GM11168 (cell line): ENCODE results near the gene NTHL1.

Experiments
- in situ Hi-C: fragments of 300-500 bp; cut with MboI; formaldehyde crosslinking; loops from one replicate; pipeline ENCODE4 v1.12.0; 2022; ENCODE audit warnings: low sequenced_read_pairs; ENCODE audit not compliant: unreplicated experiment

Gene NTHL1

GRCh38 chr16:2033057-2033908, 14.4 kb downstream of the NTHL1 start:
- in situ Hi-C loops = no loop called here

DNA sequence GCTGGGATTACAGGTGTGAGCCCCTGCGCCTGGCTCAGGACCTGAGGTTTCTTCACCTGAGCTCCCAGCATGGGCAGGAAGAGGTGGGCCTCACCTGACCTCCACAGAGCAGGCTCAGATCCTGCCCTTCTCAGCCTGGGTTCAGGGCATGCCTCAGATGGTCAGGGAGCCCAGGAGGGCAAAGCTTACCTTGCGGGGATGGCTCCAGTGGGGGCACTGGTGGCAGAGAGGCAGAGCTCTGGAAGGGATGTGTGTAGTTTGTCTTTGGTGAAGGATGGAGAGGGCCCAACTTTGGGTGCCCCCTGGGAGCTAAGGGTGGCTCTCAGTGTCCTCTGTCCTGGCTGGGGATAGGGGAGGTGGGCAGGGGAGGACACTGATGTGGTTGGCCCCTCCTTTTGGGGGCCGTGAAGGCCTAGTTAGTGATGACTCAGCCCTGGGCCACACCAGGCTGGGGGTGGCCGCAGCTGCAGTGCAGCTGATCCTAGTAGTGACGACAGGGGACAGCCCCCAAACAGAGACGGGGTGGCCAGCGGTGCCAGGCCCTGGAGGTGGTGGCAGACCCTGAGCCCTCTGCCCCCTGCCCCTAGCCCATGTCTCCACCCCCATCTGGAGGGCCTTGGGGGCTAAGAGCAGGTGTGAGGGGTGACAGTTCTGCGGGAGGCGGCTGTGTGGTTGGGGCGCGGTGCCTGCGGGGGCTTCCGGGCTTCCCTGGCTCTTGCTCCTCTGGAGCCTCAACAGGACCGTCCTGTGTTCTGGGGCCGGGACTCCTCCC, 15.2 kb downstream of the NTHL1 start:
- in situ Hi-C loops = no loop called here

DNA sequence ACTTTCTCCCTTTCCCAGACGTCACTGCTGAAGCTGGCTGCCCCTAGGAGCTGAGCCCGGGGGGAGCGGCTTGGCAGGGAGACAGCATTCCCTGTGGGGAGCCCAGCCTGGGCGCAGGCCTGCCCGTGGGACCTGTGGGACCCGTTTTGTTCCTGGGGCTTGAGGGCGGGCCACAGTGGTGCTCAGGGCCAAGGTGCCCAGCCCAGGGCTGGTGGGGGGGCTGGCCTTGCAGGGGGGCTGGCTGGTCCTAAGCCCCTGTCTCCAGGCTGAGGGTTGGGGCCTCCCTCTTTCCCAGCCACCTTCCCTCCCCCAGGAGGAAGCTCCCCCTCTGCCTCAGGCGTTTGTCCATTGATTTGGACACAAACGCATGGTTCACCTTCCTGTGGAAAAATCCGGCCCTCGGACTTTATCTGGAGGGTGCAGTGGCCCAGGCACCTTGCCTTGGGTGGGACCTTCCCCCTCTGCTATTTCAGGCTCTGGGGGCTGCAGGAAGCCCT, 16.5 kb downstream of the NTHL1 start:
- in situ Hi-C loops = no loop called here

DNA sequence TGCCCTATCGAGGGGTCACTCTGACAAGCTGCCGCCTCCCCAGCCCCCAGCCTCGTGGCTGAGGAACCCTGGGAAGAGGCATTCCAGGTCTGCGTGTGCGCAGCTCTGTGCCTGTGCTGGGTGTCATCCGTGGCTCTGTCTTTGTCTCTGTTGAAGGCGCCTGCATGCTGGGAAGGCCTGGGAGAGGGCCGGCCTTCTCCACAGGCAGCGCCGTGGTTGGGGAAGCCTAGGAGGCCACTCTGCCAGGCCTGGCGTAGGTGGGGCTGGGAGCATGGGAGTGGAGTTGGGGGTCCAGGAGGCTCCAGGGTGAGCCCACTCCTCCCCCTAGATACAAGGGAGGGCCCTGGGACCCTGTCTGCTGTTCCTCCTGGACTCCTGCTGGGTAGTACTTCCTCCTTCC, 17.6 kb downstream of the NTHL1 start:
- in situ Hi-C loops = no loop called here

DNA sequence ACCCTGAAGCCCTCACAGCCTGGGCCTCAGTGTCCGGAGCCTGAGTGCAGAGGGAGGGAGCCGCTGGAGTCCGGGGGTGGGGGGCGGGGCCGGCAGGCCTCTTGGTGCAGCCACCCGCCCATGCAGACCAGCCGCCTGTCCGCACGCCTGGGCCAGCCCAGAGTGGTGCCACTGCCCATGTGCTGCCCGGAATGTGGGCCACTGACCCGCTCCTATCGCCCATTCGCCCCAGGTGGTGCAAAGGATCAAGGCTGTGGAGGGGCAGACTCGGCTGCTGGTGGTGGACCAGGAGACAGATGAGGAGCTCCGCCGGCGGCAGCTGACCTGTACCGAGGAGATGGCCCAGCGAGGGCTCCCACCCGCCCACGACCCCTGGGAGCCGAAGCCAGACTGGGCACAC, 18.3 kb downstream of the NTHL1 start:
- in situ Hi-C loops = no loop called here

GRCh38 chr16:2028620-2029220, 18.9 kb downstream of the NTHL1 start:
- in situ Hi-C loops = no loop called here

- in situ Hi-C loops = no loop called here
These were observed 19.5 kb downstream of the NTHL1 start for GRCh38 chr16:2028146-2028545.

DNA sequence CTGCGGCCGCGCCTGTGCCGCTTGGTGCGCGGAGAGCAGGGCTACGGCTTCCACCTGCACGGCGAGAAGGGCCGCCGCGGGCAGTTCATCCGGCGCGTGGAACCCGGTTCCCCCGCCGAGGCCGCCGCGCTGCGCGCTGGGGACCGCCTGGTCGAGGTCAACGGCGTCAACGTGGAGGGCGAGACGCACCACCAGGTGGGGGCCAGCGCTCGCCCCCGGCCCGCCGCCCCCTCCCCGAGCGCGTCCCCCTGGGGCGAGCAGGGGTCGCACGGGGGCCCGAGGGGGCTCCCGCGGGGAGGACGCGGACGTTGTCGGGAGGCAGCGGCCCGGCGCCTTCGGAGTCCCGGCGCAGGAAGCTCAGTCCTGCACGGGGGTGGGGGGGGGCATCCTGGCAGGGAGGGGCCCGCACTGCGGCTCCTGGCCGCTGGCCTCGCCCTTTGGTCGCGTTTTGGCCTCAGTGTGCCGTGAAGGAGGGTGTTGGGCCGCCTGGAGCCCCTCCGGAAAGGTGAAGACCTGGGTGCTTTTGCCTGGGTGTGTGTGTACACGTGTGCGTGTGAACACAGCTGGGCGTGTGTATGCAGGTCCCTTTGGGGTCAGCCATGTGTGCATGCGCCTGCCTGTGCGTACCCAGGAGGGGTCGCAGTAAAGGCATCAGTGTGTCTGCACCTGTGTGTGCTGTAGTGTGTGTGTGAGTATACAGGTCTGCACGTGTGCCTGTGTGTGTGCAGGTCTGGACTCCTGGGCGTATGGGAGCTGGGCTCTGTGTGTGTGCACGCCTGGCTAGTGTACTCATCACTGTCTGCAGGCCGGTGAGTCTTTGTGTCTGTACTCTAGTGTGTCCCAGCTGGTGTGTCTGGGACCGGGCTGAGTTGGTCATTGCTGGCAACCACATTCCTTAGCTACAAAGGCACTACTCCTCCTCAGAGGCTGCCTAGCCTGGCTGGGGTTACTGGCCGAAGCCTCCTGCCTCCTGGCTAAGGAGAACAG, 20.3 kb downstream of the NTHL1 start:
- in situ Hi-C loops = no loop called here

GRCh38 chr16:2026461-2027023, 21.1 kb downstream of the NTHL1 start, which contains the start of gene NHERF2:
Gene NHERF2 (plus strand): TSS chr16:2026902. CDS start chr16:2027006, 104 bp downstream.
- in situ Hi-C loops = no loop called here

DNA sequence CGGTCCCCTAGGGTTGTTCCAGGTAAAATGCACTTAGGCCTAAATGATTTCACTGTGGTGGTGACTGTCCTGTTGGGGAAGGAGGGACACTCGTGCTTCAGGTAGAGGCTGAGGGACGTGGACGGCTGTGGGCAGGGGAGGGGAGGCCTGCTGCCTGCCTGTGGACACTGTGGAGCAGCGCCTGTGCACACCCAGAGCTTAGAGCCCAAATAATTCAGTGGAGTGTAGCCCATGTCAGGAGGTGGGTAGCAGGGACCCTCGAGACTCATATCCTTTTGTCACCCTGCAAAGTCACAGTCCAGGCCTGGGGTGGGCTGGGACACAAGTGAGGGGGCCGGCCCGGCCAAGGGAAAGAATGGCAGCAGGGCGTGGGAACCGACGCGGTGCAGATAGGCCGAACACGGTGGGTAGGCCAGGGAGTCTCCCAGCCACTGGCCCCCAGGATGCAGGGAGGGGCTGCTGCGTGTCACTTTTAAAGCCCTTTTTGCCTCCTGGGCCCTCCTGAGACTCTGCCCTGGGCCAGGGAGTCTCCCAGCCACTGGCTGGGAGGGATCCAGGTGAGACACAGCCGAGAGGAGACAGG, 21.7 kb downstream of the NTHL1 start:
- in situ Hi-C loops = no loop called here

DNA sequence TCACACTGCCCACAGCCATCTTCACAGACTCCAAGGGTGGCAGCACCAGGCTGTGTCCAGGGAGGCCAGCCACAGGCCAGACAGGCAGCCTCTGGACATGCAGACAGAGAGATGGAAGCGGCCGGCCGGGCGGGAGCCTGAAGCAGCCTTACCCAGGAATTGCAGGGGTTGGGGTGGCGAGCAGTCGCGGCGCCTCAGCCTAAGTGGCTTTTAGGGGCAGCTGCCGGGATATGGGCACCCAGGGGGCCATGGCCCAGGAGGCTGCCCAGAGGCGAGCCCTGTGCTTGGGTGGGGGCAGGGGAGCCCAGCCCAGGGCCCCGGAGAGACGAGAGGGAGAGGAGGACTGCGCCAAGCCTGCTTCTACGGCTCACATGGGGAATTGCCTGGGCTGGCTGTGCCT, 22.4 kb downstream of the NTHL1 start:
- in situ Hi-C loops = no loop called here

- in situ Hi-C loops = loop anchor here (25.0 kb wide), 1 partner anchor 463 kb away; the partner anchor contains the start of gene TBC1D24
These were observed 23.6 kb downstream of the NTHL1 start for GRCh38 chr16:2024032-2024420.

GRCh38 chr16:2023092-2024031, 24.3 kb downstream of the NTHL1 start:
- in situ Hi-C loops = loop anchor here (25.0 kb wide), 1 partner anchor 464 kb away; the partner anchor contains the start of gene TBC1D24

GRCh38 chr16:2022723-2023091, 24.9 kb downstream of the NTHL1 start:
- in situ Hi-C loops = loop anchor here (25.0 kb wide), 1 partner anchor 465 kb away; the partner anchor contains the start of gene TBC1D24

- in situ Hi-C loops = loop anchor here (10.0 to 25.0 kb wide), 2 partner anchors 125 to 467 kb away; partner anchors contain the start of genes RAB26 and TBC1D24
These were observed 27.5 kb downstream of the NTHL1 start for GRCh38 chr16:2019921-2020831.

- in situ Hi-C loops = loop anchor here (10.0 to 25.0 kb wide), 2 partner anchors 125 to 468 kb away; partner anchors contain the start of genes RAB26 and TBC1D24
These were observed 28.1 kb downstream of the NTHL1 start, which contains the start of gene NPW for GRCh38 chr16:2019518-2019920. Gene NPW (plus strand): TSS chr16:2019785.
